Right ventricle myocardium superior (tissue), 1 donor: ENCODE data around the gene PRR14. TPM values are rescaled to one million over a fixed set of nuclear protein-coding genes. Genes with fewer than 3 reads are reported as not detected.

ENCODE experiments used
- ATAC-seq: fragments of 200-7000 bp; cut with Tn5 transposase; one replicate; pipeline ENCODE4 v1.9.1; 2020; ENCODE audit warnings: mild to moderate bottlenecking; ENCODE audit not compliant: poor library complexity
- DNase-seq: peaks from one replicate; pipeline ENCODE4 v3.0.0-alpha.2; 2020
- intact Hi-C: fragments of 100-400 bp; cut with DNase I; formaldehyde crosslinking; loops from one replicate; pipeline ENCODE4 v1.11.2; 2022
- total RNA-seq: library from RNA; stranded (reverse); fragmentation: NEBNext Ultra II Directional; extraction: Animal tissue kit (Norgen Biotek cat#: 25700); gene quantifications from one replicate; pipeline ENCODE4 v1.2.1, GENCODE V29; 2021
- donor health status: DM: no; HTN: yes; CAD: no; lungs with severe emphysema.

PRR14 gene
- total RNA-seq, 1 donor from 2014 or later: 18.9 TPM

DNA sequence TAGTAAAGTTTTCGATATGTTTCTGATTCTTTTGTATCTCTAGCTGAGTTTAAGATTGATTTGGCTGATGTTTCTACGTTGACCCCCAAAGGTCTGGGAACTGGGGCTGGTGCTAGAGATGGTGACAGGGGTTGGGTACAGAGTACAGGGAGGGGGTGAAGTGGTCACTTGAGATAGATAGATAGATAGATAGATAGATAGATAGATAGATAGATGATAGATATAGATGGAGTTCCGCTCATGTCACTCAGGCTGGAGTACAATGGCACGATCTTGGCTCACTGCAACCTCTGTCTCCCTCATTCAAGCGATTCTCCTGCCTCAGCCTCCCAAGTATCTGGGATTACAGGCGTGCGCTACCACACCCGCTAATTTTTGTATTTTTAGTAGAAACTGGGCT, 5.6 kb downstream of the PRR14 start:
- DNase-seq: no peak
- no peak for ATAC-seq
- intact Hi-C loops: no loop called here

DNA sequence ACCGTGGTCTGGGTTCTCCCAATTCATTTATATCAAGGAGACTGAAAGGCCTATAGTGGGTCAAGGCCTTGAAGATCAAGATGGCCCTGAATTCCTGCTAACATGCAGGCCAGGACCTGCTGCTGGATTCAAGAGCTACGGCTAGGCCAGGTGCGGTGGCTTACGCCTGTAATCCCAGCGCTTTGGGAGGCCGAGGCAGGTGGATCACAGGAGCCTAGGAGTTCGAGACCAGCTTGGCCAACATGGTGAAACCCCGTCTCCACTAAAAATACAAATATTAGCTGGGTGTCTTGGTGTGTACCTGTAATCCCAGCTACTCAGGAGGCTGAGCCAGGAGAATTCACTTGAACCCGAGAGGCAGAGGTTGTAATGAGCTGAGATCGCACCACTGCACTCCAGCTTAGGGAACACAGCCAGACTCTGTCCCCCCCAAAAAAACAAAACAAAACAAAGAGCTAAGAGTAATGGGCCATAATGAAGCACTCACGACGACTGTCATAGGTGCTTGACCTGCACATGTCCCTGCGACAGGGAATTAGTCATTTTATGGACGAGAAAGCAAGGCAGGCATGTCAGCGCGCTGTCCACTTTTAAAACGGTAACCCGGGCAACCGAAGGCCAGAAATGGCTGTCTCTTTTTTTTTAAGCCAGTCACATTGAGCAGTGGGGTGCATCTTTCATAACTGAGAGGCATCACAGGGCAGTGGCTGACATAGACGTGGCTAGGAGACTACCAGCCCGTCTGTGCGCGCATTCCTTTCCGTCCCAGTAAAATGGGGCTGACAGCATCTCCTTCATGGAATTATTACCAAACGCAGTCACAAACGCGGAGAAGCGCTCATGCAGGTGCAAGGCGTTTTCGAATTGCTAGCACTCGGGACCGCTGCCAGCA, 6.5 kb downstream of the PRR14 start:
- DNase-seq (no peak), ATAC-seq (peak; percentile 0)
- intact Hi-C loops: no loop called here

DNA sequence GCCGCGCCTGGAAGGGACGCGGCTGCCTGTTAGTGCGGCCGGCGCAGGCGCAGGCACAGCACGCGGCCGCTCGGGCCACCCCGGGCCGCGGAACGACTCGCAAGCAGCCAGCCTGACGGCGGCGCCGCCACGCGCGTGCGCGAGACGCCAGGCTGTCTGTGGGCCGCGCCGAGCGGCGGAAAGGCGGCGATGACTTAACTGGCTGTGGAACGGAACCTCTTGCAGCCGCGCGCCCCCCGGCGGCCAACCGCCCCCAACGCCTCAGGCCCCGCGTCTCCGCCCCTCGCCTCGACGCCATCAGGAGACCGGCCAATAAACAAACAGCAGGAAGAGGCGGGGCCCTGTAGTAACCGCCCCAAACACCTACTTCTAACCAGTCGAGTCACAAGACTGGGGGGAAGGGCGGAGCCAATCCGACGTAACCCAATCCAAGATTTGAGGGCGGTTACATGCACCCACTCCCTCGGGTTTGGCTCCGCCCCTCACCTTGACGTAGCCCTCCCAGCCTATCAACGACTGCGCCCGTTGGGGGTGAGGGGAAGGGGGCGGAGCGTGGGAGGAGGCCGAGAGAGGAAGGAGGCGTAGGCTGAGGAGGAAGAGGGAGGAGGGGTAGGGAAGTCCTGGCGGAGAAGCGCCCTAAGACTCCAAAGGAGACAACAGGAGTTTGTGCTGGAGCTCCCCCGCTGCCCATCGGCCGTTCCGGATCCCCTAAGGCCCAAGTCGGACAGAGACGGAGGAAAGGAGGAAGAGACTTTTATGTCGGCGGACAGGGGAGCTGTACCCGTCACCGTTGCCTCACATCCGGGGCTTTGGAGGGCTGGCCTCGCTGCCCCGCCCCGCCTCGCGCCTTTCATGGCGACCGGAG, 7.3 kb downstream of the PRR14 start, which contains the start of gene FBRS:
Gene FBRS (plus strand): TSS at position 566 of the 865 bp plus-strand sequence. CDS start 1,088 bp downstream, outside the sequence.
- ATAC-seq: peak; percentile 89
- intact Hi-C loops: no loop called here

DNA sequence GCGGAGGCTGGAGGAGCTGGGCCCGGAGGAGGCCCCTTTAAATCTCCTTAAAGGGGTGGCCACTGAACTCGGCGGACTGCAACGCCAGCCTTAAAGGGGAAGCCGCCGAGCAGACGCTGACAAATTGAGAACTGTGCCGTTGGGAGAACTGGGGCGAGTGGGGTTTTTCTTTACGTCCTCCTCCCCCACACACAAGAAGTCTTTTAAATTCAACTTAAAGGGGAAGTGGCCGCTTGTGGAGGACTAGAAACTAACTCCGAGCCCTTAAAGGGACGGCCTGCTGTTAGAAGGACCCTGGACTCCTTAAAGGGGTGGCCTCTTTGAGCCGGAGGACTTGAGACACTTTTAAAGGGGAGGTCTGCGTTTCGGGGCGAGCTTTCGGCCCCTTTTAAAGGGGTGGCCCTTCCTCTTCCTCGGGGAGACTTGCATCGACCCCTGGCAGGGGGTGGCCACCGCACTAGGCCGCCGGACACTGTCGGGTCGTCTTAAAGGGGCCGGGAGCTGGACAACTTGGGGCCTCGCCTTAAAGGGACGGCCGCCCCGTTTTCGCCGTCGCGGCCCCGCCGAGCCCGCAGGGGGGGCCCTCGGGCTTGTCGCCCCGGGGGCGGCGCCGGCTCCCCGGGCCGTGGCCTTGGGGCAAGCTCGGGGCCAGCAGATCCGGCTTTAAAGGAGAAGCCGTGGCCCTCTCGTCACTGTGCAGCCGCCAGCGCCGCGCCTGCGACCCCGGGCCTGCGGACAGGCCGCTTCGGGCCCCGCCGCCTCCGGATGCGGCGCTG, 8.2 kb downstream of the PRR14 start:
- intact Hi-C loops: no loop called here
- ATAC-seq: peak; percentile 44
- DNase-seq: peak; percentile 84

More for the DNA sequence above, 7.3 kb downstream of the PRR14 start, which contains the start of gene FBRS:
- peak; percentile 100 for DNase-seq

DNA sequence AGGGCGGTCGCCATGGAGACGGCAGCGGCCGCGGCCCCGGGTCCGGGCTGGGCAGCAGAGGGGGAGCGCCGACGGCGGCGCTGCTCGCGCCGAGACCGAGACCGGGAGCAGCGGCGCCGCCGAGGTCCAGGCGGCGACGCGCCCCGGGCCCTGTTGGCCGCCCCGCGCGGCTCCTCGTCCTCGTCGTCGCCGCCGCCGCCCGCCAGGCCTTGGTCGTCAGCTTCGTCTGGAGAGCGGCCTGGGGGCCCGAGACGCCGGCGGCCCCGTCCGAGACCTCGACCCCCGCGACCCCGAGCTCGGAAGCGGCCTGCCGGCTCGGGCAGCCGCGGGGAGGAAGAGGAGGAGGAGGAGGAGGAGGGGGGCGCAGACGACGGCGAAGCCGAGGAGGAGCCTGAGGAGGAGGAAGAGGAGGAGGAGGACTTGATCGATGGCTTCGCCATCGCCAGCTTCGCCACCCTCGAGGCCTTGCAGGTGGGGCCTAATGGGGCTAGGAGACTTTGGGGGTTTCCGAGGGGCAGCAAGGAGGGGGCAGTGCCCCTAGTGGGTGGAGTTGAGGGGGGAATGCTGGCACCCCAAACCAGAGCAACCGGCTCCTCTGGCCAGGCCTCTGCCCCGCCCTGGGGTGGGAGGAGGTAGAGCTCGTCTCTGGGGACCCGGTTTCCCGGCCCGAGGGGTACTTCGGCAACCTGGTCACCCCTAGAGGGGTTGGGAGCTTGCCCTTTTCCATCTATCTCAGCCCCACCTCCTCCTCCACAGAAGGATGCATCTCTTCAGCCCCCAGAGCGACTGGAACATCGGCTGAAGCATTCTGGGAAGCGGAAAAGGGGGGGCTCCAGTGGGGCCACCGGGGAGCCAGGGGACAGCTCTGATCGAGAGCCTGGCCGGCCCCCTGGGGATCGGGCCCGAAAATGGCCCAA, 9.0 kb downstream of the PRR14 start:
- intact Hi-C loops: no loop called here
- DNase-seq (peak; percentile 50), ATAC-seq (no peak)

DNA sequence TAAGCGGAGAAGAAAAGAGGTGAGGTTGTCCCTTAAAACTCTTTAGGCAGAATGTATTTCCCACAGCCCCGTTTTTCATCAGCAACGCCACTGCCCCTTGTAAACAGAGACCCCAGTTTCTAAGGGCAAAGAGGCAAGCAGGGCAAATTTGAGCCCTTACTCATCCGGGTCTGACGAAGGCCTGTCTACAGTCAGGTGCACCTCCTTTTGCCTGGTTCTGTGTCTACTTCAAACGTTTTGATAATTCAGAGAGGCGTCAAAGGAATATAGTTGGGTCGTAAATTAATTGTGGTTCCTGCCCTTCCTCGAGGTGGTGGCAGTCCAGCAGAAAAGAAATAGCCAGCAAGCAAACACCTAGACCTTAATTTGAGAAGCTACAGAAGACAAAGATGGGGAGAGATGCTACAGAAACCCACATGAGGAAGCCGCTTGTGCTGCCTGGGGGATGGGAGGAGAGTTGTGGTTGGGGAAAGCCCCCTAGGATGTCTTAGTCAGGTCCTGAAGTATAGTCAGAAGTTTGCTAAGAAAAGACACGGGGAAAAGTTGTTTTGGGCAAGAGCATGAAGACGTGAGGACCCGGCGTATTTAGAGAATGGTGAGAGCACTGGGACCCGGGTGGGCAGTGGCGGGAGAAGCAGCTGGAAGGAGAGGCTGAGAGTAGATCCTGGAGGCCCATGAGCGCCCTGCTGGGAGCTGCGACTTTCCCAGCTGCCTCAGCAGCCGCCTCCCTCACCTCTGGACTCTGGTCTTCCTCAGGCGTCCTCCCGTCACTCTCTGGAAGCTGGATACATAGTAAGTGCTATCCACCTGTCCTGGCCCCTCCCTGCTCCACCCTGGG, 9.9 kb downstream of the PRR14 start:
- no peak for DNase-seq
- intact Hi-C loops: no loop called here
- no peak for ATAC-seq

DNA sequence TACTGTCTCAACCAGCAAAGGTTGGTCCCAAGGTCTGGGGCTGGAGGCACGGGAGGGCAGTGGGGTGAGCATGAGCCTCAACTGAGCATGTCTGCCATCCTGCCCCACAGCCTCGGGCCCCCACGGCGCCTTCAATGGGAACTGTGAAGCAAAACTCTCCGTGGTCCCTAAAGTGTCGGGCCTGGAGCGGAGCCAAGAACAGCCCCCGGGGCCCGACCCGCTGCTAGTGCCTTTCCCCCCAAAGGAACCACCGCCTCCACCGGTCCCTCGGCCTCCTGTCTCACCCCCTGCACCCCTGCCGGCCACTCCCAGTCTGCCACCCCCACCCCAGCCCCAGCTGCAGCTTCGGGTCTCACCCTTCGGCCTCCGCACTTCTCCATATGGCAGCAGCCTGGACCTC, 11.7 kb downstream of the PRR14 start:
- intact Hi-C loops: no loop called here
- ATAC-seq (no peak), DNase-seq (no peak)

DNA sequence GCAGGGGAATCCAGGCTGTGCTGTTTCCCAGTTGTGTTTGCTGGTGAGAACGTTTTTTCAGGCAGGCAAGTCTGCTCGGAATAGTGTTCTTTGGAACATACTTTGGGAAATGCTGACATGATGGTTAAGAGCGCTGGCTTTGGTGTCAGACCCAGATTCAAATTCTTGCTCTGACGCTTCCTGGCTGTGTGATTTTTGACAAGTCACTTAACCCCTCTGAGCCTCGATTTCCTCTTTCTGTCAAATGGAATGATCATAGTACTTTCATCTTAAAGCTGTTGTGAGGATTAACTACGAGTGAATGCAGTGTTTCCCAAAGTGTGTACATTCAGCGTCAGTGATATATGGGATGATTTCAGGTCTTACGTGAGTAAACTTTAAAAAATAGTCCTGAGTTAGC, 12.3 kb downstream of the PRR14 start:
- intact Hi-C loops: no loop called here
- ATAC-seq (no peak), DNase-seq (no peak)

DNA sequence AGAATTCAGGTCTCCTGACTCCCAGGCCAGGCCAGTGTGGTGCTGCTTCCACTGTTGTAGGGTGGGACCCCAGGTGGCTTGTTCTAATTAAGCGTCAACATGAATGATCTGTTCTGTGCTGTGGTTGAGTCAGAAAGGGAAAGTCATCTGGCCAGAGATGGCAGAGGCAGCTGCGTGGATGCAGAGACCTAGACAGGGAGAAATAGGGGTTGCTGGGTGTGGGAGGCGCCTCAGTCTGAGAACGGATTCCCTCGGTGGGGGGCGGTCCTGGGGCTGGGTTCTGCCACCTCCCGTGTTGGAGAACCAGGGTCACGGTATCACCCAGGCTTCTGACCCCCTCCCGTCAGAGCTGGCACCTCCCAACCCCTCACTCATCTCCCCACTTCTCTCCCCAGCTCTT, 13.1 kb downstream of the PRR14 start:
- ATAC-seq: no peak
- intact Hi-C loops: no loop called here
- no peak for DNase-seq

DNA sequence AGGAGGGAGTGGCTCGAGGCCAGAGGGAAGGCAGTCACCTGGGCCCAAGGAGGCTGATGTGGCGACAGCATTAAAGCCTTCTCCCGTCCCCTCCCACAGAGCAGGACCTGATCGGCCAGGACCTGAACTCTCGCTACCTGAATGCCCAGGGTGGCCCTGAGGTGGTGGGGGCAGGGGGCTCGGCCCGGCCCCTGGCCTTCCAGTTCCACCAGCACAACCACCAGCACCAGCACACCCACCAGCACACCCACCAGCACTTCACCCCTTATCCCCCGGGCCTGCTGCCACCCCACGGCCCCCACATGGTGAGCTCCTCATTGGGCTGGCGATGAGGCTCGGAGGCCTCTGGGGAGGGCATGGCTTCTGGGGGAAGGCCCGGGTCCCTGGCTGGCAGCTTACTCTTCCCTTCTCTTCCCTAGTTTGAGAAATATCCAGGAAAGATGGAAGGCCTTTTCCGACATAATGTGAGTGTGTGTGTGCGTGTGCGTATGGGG, 13.9 kb downstream of the PRR14 start:
- ATAC-seq: no peak
- intact Hi-C loops: no loop called here
- DNase-seq: no peak

DNA sequence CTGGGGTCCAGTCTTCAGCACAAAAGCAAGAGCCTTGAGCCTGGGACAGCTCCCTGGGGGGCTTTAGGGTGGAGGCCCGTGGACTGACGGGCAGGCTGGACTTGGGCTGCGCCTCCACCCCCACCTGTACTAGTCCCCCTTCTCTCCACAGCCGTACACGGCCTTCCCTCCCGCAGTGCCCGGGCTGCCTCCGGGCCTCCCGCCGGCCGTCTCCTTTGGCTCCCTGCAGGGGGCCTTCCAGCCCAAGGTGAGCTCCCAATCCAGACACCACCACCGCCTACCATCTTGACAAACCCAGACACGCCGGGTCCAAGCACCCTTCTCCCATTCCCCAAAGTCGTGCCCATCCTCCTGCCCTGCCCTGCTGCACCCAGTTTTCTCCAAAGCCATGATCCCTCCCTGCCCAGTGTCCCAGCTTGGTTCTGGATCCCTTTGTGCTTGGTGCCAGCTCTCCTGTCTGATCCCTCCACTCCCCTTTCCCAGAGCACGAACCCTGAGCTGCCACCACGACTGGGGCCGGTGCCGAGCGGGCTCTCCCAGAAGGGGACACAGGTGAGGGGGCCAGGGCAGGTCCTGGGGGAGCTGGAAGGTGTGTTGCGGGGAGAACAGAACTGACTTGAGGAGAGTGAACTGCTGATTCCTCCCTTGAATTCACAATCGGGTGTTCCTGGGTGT, 14.5 kb downstream of the PRR14 start:
- ATAC-seq: no peak
- no peak for DNase-seq
- intact Hi-C loops: no loop called here

DNA sequence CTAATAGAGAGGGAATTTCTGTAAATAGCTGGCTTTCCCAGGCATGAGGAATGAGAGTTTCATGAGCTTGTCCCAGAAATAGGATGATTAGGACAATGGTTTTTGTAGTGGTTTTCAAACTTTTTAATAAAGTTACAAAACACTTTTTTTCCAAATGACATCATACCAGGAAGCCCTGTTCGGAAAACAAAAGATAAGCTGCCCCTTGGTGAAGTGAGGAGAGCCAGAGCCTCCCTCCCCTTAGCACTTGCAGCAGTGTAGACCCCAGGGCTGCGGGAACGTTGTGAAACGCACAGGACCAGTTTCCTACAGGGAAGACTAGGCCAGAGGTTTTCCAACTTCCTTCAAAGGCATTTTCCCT, 15.1 kb downstream of the PRR14 start:
- no peak for ATAC-seq
- no peak for DNase-seq
- intact Hi-C loops: no loop called here

DNA sequence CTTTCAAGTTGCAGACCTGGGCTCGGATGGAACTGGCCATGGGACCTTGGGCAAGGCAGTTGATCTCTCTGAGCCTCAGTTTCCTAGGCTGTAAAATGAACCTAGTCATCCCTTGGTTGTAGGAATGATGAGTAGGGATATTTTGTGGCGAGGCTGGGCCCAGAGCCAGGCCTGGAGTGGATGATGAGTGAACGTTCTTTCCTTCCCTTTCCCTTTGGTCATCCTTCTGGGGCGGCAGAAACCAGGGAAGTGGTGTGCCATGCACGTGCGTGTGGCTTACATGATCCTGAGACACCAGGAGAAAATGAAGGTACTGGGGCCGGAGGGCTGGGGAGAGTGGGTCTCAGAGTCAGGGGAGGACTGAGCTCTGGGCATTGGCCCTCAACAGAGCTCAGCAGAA, 15.9 kb downstream of the PRR14 start:
- DNase-seq (no peak), ATAC-seq (no peak)
- intact Hi-C loops: no loop called here

DNA sequence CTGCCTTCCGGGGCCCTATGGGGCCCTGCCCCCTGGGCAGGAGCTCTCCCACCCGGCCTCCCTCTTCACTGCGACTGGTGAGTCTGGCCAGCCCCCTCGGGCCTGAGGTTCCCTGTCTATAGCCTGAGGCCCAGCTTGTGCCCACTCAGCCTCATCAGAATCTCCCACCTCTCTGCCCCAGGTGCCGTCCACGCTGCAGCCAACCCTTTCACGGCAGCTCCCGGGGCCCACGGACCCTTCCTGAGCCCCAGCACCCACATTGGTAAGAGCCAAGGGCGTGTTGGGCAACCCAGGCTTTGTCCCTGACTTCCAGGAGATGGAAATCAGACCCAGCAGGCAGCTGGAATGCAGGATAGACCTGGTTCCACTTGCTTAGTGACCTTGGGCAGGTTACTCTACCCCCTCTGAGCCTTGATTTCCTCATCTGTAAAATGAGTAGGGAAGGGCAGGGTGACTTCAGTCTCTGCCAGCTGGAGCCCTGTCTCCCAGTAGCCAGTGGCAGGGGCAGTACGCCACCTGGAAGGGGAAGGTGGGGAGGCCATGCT, 16.7 kb downstream of the PRR14 start:
- DNase-seq (no peak), ATAC-seq (no peak)
- intact Hi-C loops: no loop called here

DNA sequence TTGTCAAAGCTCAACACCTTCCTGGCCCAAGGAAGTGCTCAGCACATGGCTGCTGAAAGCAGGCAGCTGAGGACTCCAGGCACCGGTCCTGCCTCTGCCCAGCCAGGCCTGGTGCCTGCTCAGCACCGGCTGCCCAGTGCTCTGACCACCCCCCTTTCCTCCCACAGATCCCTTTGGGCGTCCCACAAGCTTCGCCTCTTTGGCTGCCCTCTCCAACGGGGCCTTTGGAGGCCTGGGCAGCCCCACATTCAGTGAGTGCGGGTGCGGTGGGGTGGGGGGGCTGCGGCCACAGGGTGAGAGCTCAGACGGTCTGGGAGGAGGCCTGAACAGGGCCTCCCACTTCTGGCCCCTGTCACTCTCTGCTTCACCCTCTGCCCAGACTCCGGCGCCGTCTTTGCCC, 17.6 kb downstream of the PRR14 start:
- intact Hi-C loops: no loop called here
- DNase-seq (peak; percentile 15), ATAC-seq (no peak)
